Stimulated activated memory B cell treated with anti-CD40 and anti-IgM and Interleukin-4, amounts not matched to agents 10 μg/mL and 1 μg/mL and 100 μg/mL, for 72 hours (primary cell): ENCODE results near the gene CDNF.

Experiments used
- ATAC-seq: fragments of 150-1000 bp; cut with Tn5 transposase; 2 replicates; pipeline ENCODE4 v1.10.0; 2021
- H3K27ac Mint-ChIP-seq: one replicate; pipeline ENCODE4 v1.8.0; 2022; ENCODE audit warnings: mild to moderate bottlenecking, mixed read lengths
- H3K27me3 Mint-ChIP-seq: one replicate; pipeline ENCODE4 v1.8.0; 2022; ENCODE audit warnings: mixed read lengths
- H3K36me3 Mint-ChIP-seq: one replicate; pipeline ENCODE4 v1.8.0; 2022; ENCODE audit warnings: mixed read lengths
- H3K4me1 Mint-ChIP-seq: one replicate; pipeline ENCODE4 v1.8.0; 2022; ENCODE audit warnings: mixed read lengths
- H3K4me3 Mint-ChIP-seq: one replicate; pipeline ENCODE4 v1.8.0; 2022; ENCODE audit warnings: mild to moderate bottlenecking, moderate library complexity, mixed read lengths
- H3K9me3 Mint-ChIP-seq: one replicate; pipeline ENCODE4 v1.8.0; 2022; ENCODE audit warnings: mixed read lengths

Gene CDNF

DNA sequence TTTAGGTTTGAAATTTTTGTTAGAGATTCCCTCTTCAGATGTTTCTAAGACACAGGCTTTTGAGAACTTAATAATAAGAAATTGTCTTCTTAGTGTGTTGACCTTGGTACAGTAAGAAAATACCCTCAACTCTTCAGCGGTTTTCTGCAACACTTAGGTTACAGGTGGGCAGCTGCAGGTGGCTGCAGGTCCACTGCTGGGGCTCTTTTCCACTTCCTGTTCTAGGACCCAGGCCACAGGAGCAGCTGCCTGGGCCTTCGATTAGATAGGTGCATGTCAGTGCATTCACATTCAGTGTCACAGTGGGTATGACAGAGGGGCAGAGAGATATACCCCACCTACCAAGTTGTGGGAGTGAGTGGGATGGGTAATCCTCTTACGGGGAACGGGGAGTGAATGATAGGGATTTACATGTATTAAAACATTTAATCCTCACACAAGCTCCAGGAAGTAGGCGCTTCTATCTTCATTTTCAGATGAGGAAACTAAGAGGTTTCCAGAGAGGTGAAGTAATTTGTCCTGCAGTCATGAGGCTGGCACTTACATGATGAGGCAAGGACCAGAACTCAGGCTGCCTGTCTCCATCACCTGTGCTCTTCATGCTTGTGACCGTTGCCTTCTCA, 20.6 kb upstream of the CDNF start:
- Mint-ChIP-seq H3K4me1 (peaks cover 6% of the 10 kb centered on the region), H3K4me3 (no peak overlapping the region), H3K27me3 (no peaks in the 10 kb centered on the region), H3K9me3 (no peaks in the 10 kb centered on the region), H3K36me3 (peaks cover 53% of the 10 kb centered on the region), H3K27ac (peak overlapping the region; percentile 37)
- ATAC-seq: no peak

DNA sequence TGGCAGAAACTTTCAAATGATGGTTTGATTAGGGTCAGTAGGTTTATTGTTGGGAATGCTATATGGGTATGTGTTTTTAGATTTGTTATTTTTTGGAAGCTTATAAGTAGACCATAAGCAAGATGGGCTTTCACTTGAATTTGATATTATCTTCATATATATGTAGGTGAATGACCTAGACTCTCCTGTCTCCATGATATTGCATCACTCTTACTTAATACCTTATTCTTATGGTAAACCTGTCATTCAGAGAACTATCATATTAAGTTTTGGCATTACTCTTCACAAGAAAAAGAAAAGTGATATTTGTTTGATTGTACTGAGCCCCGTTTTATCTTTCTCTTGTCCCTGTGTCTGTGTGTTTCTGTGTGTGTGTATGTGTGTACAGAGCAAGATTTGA, 17.6 kb upstream of the CDNF start:
- Mint-ChIP-seq H3K9me3 (no peaks in the 10 kb centered on the region), H3K27me3 (no peaks in the 10 kb centered on the region), H3K36me3 (peaks cover 63% of the 10 kb centered on the region), H3K4me3 (no peak overlapping the region), H3K4me1 (peaks cover 6% of the 10 kb centered on the region), H3K27ac (no peak overlapping the region)
- no peak for ATAC-seq

DNA sequence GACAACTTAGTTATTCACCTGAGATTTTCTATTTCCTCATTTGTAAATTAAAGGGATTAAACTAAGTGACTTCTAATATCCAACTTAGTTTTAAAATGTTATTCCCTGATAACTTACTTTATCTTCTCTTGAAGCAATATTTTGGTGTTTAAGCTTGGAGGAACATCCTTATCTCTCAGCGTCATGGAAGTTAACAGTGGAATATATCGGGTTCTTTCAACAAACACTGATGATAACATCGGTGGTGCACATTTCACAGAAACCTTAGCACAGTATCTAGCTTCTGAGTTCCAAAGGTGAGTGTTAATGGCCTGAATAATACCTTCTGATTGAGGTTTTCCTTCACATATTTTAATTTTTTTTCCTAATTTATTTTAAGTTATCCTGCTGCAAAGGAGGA, 14.4 kb upstream of the CDNF start:
- Mint-ChIP-seq H3K9me3 (no peaks in the 10 kb centered on the region), H3K27me3 (no peaks in the 10 kb centered on the region), H3K27ac (no peak overlapping the region), H3K4me3 (no peak overlapping the region), H3K4me1 (no peaks in the 10 kb centered on the region), H3K36me3 (peaks cover 47% of the 10 kb centered on the region)
- ATAC-seq: no peak

DNA sequence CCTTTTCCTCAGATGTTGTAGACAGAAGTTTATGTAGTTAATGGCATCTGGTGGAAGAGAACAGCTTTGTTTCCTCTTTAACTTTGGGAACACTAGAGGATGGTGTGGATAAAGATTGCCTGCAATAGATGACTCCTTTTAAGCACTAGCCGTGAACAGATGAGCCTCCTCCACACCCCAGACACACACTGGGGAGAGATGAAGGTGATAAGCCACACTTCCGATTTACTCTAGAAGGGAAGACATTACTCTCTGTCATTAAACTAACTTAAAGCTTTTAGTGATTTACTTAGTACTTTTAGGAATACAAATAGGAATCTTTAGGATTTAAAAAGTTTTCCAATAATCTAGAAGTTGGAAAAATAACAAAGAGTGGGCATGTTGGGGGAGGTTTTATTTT, 7.1 kb upstream of the CDNF start:
- Mint-ChIP-seq H3K9me3 (no peaks in the 10 kb centered on the region), H3K27ac (no peak overlapping the region), H3K4me3 (no peak overlapping the region), H3K36me3 (peaks cover 40% of the 10 kb centered on the region), H3K27me3 (no peaks in the 10 kb centered on the region), H3K4me1 (no peaks in the 10 kb centered on the region)
- no peak for ATAC-seq

DNA sequence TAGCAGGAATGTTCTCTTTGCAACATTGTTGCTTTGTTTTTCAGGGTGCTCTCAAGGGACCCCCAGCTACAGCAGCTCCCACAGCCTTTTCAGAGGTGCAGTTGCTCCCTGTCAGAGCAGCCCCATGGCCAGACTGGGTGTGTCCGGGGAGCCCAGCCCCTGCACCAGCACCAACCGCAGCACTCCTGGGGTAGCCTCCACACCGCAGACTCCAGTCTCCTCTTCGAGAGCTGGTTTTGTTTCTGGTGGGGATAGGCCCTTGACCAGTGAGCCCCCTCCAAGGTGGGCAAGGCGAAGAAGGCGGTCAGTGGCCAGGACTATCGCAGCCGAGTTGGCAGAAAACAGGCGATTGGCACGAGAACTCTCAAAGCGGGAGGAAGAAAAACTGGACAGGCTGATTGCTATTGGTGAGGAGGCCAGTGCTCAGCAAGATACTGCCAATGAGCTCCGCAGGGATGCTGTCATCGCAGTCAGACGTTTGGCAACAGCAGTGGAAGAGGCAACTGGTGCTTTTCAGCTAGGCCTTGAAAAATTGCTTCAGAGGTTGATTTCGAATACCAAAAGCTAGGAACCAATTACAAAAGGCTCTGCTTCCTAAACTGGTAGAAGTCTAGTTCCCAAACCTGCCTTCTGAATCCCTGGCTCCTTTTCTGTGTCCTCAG, 5.6 kb upstream of the CDNF start:
- Mint-ChIP-seq H3K27ac (no peak overlapping the region), H3K9me3 (no peaks in the 10 kb centered on the region), H3K36me3 (peaks cover 34% of the 10 kb centered on the region), H3K27me3 (no peaks in the 10 kb centered on the region), H3K4me1 (peaks cover 10% of the 10 kb centered on the region), H3K4me3 (no peak overlapping the region)
- no peak for ATAC-seq

DNA sequence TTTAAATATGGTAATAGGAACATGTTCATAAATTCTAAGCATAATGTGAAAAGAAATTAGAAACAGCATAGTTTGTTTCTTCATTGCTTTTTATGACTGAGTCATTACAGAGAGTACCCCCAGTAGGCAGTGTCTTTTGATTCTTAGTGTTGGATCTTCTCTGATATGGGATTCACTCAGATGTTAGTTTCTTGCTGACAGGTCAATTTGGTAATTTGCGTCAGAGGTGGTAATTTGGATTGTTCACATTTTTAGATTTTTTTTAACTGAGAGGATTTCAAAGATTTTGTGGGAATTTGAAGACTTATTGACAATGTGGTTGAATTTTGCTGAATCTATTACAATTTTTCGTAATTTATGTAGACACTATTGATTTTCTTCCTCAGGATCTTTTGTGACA, 2.3 kb upstream of the CDNF start:
- no peak overlapping the region for H3K4me3 Mint-ChIP-seq

DNA sequence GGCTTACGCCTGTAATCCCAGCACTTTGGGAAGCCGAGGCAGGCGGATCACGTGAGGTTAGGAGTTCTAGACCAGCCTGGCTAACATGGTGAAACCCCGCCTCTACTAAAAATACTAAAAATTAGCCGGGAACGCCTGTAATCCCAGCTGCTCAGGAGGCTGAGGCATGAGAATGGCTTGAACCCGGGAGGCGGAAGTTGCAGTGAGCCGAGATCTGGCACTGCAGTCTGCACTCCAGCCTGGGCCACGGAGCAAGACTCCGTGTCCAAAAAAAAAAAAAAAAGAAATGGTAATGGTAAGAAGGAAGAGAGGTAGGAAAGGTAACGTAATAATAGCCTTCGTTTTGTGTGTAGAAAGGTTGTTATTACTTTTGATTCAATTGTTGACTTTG, 1.5 kb upstream of the CDNF start:
- Mint-ChIP-seq H3K27ac (peak overlapping the region; percentile 97), H3K9me3 (no peaks in the 10 kb centered on the region), H3K4me1 (peaks cover 16% of the 10 kb centered on the region), H3K27me3 (no peaks in the 10 kb centered on the region), H3K4me3 (peak overlapping the region; percentile 98), H3K36me3 (peaks cover 20% of the 10 kb centered on the region)
- no peak for ATAC-seq

More for the DNA sequence above, 2.3 kb upstream of the CDNF start:
- Mint-ChIP-seq H3K27ac (no peak overlapping the region), H3K4me1 (peaks cover 16% of the 10 kb centered on the region), H3K27me3 (no peaks in the 10 kb centered on the region), H3K36me3 (peaks cover 26% of the 10 kb centered on the region), H3K9me3 (no peaks in the 10 kb centered on the region)
- ATAC-seq: no peak

DNA sequence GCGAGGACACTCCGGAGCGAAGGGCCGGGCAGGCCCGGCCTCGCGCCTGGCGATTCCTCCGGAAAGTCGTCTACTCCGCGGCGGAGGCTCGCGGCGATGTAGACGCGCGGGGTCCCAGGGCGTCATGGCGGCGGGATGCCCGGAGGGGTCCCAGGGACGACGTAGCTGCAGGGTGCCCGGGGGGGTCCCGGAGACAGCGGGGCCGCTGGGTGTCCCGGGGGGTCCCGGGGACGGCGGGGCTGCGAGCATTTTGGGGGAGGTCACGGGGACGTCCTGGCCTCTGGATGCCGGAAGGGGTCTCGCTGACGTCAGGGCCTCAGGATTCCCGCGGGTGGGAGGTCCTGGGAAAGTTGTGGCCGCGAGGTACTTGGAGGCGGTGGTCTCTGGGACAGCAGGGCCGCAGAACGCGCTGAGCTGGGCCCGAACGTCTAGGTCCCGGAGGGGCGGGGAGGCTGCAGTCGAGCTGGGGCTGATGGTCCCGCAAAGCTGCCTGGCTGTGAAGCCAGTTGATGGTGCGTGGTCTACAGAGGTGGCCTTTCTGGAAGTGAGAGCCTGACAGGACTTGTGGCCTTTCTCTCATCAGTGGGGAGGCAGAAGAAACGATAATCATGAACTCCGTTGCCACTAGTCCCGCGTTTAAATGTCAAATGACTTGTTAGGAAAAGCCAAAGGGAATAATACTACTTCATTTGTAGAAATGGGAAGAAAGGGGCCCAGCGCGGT, 906 bp upstream of the CDNF start:
- ATAC-seq: peak; percentile 14

DNA sequence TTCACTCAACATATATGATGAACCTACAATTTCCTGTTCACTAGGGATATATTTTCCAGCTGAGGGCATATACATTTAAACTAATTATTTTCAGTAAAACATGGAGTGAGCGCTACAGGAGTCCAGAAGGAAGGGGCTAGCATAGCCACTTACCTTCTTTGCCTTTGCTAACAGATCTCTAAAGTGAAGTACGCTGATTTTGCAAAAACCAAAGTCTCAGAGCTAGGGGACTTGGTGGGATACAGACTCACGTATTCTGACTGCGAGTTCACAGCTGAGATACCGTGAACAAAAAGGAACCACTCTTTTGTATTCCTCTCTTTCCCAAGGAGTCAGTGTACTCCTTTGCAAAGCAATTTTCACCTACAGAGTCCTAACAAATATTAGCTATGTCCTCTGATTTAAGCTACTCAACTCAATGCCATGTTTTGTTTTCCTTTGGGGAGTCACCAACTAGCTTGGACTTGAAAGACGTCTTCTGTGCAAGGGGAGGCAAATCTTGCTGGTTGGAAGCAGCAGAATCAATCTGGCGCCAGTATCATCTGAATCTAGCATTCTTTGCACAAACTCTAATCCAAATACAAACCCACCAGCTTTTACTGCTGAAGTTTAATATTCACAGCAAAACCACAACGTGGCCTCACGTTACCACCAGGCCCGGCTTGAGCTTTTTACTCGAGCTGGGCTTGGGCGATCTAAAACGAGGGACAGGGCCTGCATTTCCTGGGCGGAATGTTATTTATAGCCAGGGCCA, 657 bp downstream of the CDNF start:
- Mint-ChIP-seq H3K4me1 (peaks cover 16% of the 10 kb centered on the region), H3K36me3 (peaks cover 10% of the 10 kb centered on the region), H3K9me3 (no peaks in the 10 kb centered on the region), H3K27me3 (no peaks in the 10 kb centered on the region), H3K4me3 (peak overlapping the region; percentile 98), H3K27ac (peak overlapping the region; percentile 97)
- ATAC-seq: no peak

More for the DNA sequence above, 906 bp upstream of the CDNF start:
- Mint-ChIP-seq H3K27me3 (no peaks in the 10 kb centered on the region), H3K4me1 (peaks cover 16% of the 10 kb centered on the region), H3K4me3 (peak overlapping the region; percentile 98), H3K36me3 (peaks cover 20% of the 10 kb centered on the region), H3K9me3 (no peaks in the 10 kb centered on the region), H3K27ac (peak overlapping the region; percentile 97)

DNA sequence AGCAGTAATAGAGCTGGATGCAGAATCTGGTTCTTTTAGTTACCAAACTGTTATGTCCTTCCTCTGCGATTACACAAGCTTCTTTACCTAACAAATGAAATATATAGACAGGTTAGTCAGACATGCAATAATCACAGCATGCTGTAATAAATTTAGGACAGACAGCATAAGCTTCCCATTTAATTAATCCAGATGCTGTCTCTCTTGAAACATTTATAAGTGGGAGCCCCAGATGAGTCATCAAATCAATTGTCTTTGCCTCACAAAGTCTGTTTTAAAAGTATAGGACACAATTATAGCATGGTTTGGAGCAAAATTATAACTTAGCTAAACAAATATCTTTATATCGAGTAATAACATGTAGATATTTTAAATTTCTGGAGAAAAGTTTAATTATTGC, 1.6 kb downstream of the CDNF start:
- H3K27me3 Mint-ChIP-seq: no peaks in the 10 kb centered on the region
- peaks cover 16% of the 10 kb centered on the region for H3K4me1 Mint-ChIP-seq
- no peak overlapping the region for H3K4me3 Mint-ChIP-seq
- no peak for ATAC-seq
- H3K9me3 Mint-ChIP-seq: no peaks in the 10 kb centered on the region
- H3K36me3 Mint-ChIP-seq: peaks cover 9% of the 10 kb centered on the region
- H3K27ac Mint-ChIP-seq: no peak overlapping the region

DNA sequence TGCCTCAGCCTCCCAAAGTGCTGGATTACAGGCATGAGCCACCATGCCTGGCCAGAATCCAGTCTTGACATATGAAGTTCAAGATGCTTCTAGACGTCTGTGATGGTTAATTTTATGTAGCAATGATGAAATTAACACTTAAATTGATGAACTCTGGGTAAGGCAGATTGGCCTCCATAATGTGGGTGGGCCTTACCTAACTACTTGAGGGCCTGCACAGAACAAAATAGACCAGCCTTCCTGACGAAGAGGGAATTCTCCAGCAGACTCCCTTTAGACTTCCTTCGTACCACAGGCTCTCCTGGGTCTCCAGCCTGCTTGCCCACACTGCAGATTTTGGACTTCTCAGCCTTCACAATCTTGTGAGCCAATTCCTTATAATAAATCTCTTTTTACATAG, 4.7 kb downstream of the CDNF start:
- no peaks in the 10 kb centered on the region for H3K9me3 Mint-ChIP-seq
- H3K4me3 Mint-ChIP-seq: no peak overlapping the region
- peaks cover 9% of the 10 kb centered on the region for H3K36me3 Mint-ChIP-seq
- H3K27ac Mint-ChIP-seq: no peak overlapping the region
- no peaks in the 10 kb centered on the region for H3K27me3 Mint-ChIP-seq
- peaks cover 7% of the 10 kb centered on the region for H3K4me1 Mint-ChIP-seq
- no peak for ATAC-seq

DNA sequence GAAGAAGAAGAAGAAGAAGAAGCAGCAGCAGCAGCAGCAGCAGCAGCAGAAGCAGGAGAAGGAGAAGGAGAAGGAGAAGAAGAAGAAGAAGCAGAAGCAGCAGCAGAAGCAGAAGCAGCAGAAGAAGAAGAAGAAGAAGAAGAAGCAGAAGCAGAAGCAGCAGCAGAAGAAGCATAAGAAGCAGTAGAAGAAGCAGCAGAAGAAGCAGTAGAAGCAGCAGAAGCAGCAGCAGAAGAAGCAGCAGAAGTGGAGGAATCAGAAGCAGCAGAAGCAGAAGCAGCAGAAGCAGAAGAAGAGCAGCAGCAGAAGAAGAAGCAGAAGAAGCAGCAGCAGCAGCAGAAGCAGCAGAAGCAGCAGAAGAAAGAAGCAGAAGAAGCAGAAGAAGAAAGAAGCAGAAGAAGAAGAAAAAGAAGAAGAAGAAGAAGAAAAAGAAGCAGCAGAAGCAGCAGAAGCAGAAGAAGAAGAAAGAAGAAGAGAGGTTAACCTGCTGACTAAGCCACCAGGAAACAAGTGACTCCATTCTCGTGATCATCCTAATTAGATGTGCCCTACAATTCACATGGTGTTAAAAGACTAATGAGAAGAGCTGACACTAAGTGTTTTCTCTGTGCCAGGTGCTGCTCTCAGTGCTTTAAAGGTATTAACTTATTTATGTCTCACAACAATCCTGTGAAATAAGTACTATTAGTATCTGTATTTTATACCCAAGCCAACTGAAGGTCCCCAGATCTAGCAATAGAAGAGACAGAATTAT, 11.6 kb downstream of the CDNF start:
- Mint-ChIP-seq H3K4me1 (peaks cover 20% of the 10 kb centered on the region), H3K27ac (peak overlapping the region; percentile 64), H3K27me3 (no peaks in the 10 kb centered on the region), H3K9me3 (no peaks in the 10 kb centered on the region), H3K4me3 (no peak overlapping the region), H3K36me3 (no peaks in the 10 kb centered on the region)
- ATAC-seq: no peak

DNA sequence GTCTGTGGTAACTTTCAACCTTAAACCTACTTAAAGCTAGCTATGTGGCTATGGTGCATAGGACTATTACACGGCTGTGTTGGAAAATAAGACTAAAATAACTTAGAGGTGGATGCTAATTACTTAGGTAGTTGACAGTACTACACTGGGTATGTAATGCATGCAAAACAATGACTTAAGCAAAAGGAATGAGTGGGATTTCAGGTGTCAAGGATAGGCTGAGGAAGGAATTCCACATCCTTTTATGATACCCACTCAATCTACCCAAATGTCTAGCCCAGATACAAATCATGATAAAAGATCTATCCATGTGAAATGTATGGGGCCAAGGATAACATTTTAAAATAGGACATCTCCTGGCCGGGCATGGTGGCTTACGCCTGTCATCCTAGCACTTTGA, 13.9 kb downstream of the CDNF start:
- H3K36me3 Mint-ChIP-seq: no peaks in the 10 kb centered on the region
- no peak overlapping the region for H3K27ac Mint-ChIP-seq
- no peaks in the 10 kb centered on the region for H3K27me3 Mint-ChIP-seq
- no peak for ATAC-seq
- H3K9me3 Mint-ChIP-seq: no peaks in the 10 kb centered on the region
- no peak overlapping the region for H3K4me3 Mint-ChIP-seq
- peaks cover 27% of the 10 kb centered on the region for H3K4me1 Mint-ChIP-seq

DNA sequence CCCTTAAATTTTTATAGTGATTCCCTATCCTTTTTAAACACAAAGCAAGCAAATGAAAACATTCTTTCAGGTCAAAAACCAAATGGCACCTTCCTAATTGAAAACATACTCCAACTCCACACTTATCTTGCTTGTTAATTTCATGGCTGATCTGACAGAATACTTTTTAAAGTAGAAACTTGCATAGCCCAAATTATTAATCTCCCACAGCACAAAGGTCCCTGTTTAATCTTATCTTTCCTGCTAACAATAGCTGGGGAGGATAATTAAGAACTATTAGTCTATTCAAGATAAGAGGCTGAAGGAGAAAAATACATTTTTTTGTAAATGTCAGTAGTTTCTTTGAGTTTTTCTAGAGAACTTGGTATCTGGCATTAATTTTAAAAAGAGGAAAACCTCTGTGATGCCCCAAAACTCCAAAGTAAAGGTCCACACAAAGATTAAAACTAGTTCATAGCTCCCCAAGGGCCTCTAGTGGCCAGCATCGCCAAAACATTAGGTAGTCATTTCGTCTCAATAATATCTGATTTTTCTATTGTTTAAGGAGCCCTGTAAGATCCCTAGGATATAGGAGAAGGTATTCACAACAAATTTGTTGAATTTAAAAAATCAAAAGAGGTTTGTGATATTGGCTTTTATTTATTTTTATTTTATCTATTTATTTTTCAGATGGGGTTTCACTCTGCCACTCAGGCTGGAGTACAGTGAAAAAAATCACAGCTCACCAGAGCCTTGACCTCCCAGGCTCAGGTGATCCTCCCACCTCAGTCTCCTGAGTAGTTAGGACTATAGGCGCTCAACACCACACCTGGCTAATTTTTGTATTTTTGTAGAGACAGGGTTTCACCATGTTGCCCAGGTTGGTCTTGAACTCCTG, 14.7 kb downstream of the CDNF start:
- H3K9me3 Mint-ChIP-seq: no peaks in the 10 kb centered on the region
- no peak for ATAC-seq
- peaks cover 27% of the 10 kb centered on the region for H3K4me1 Mint-ChIP-seq
- H3K4me3 Mint-ChIP-seq: no peak overlapping the region
- H3K27me3 Mint-ChIP-seq: no peaks in the 10 kb centered on the region
- no peaks in the 10 kb centered on the region for H3K36me3 Mint-ChIP-seq
- H3K27ac Mint-ChIP-seq: peak overlapping the region; percentile 89
